MCF 10A (cell line): ENCODE results near the gene CHST10. TPM values are rescaled to one million over a fixed set of nuclear protein-coding genes. Genes with fewer than 3 reads are reported as not detected.

Source experiments
- BruUV-seq: library from RNA; stranded (reverse); fragments of 400-500 nt; replicated peaks from 2 replicates; lab custom pipeline; 2021; lab: Mats Ljungman, UMichigan
- CTCF ChIA-PET: fragments of 300-600 bp; sonication (Branson Sonifier 250); formaldehyde crosslinking; extraction: SDS; loops from one replicate; lab custom pipeline; 2021; ENCODE audit warnings: antibody characterized with exemption, inconsistent platforms; lab: Yijun Ruan, JAX
- POLR2A ChIA-PET: fragments of 300-600, 350-650 bp; sonication (Branson Sonifier 250); formaldehyde crosslinking; extraction: SDS; loops from one replicate; lab custom pipeline; 2020; ENCODE audit warnings: antibody characterized with exemption, inconsistent platforms; lab: Yijun Ruan, JAX
- DNase-seq: peaks from one replicate; pipeline ENCODE4 v3.0.0-alpha.2; 2018; ENCODE audit not compliant: unreplicated experiment
- H3K27ac Mint-ChIP-seq: one replicate; pipeline ENCODE4 v1.8.0; 2022; ENCODE audit warnings: mild to moderate bottlenecking, low read depth, mixed read lengths; ENCODE audit not compliant: unreplicated experiment
- H3K27me3 Mint-ChIP-seq: one replicate; pipeline ENCODE4 v1.8.0; 2022; ENCODE audit warnings: mixed read lengths; ENCODE audit not compliant: insufficient read depth, unreplicated experiment
- H3K36me3 Mint-ChIP-seq: one replicate; pipeline ENCODE4 v1.8.0; 2022; ENCODE audit warnings: mild to moderate bottlenecking, moderate library complexity, mixed read lengths; ENCODE audit not compliant: insufficient read depth, unreplicated experiment
- H3K4me1 Mint-ChIP-seq: one replicate; pipeline ENCODE4 v1.8.0; 2022; ENCODE audit warnings: mixed read lengths; ENCODE audit not compliant: insufficient read depth, unreplicated experiment
- H3K4me3 Mint-ChIP-seq: one replicate; pipeline ENCODE4 v1.8.0; 2022; ENCODE audit warnings: mild to moderate bottlenecking, moderate library complexity, mixed read lengths; ENCODE audit not compliant: unreplicated experiment
- H3K9me3 Mint-ChIP-seq: one replicate; pipeline ENCODE4 v1.8.0; 2022; ENCODE audit warnings: mixed read lengths; ENCODE audit not compliant: unreplicated experiment
- CTCF ChIP-seq: fragments of 200-600 bp; IDR thresholded peaks from one replicate; pipeline ENCODE4 v1.8.0; 2022; ENCODE audit warnings: antibody characterized with exemption, mild to moderate bottlenecking; ENCODE audit not compliant: unreplicated experiment
- intact Hi-C: fragments of 100-400 bp; cut with micrococcal nuclease; formaldehyde crosslinking; loops from 2 replicates; pipeline ENCODE4 v1.14.1; 2022
- total RNA-seq: library from RNA; stranded (reverse); gene quantifications from 2 replicates; pipeline ENCODE4 v1.2.3, GENCODE V29; 2022

Gene CHST10
- total RNA-seq, 1 experiment from 2014 or later = 2.3 TPM

GRCh38 chr2:100397118-100397860 is 20.2 kb downstream of the CHST10 start:
- H3K27me3 Mint-ChIP-seq = no peaks in the 10 kb centered on the region
- DNase-seq = no peak
- TF ChIP-seq CTCF = no peak
- H3K27ac Mint-ChIP-seq = no peak overlapping the region
- no peak overlapping the region for H3K4me3 Mint-ChIP-seq
- intact Hi-C loops = no loop called here
- H3K36me3 Mint-ChIP-seq = peaks cover 7% of the 10 kb centered on the region
- CTCF ChIA-PET = interaction anchor here (1.0 to 1.4 kb wide), 2 partner anchors 16 to 134 kb away, joined by 5 to 6 read pairs; no protein-coding TSS in a partner anchor
- no TSS peak for BruUV-seq
- H3K9me3 Mint-ChIP-seq = no peaks in the 10 kb centered on the region
- no peaks in the 10 kb centered on the region for H3K4me1 Mint-ChIP-seq
- POLR2A ChIA-PET = no interaction called here

GRCh38 chr2:100396483-100396882 is 21.0 kb downstream of the CHST10 start:
- no peaks in the 10 kb centered on the region for H3K27me3 Mint-ChIP-seq
- H3K4me1 Mint-ChIP-seq = no peaks in the 10 kb centered on the region
- H3K9me3 Mint-ChIP-seq = no peaks in the 10 kb centered on the region
- H3K27ac Mint-ChIP-seq = no peak overlapping the region
- CTCF ChIA-PET = no interaction called here
- POLR2A ChIA-PET = interaction anchor here (0.7 kb wide), 1 partner anchor 134 kb away, joined by 3 read pairs; no protein-coding TSS in a partner anchor
- no peak for TF ChIP-seq CTCF
- DNase-seq = no peak
- BruUV-seq = no TSS peak
- H3K36me3 Mint-ChIP-seq = peaks cover 3% of the 10 kb centered on the region
- intact Hi-C loops = no loop called here
- H3K4me3 Mint-ChIP-seq = no peak overlapping the region

- CTCF ChIA-PET = interaction anchor here (0.5 kb wide), 1 partner anchor 821 kb away, joined by 4 read pairs; no protein-coding TSS in a partner anchor
- intact Hi-C loops = no loop called here
- no peak for TF ChIP-seq CTCF
- POLR2A ChIA-PET = interaction anchor here (0.7 kb wide), 1 partner anchor 133 kb away, joined by 3 read pairs; no protein-coding TSS in a partner anchor
- no TSS peak for BruUV-seq
- Mint-ChIP-seq H3K4me3 (no peak overlapping the region), H3K9me3 (no peaks in the 10 kb centered on the region), H3K36me3 (no peaks in the 10 kb centered on the region), H3K27ac (no peak overlapping the region), H3K4me1 (no peaks in the 10 kb centered on the region), H3K27me3 (no peaks in the 10 kb centered on the region)
- DNase-seq = no peak
Measured at GRCh38 chr2:100395532-100396350, 21.7 kb downstream of the CHST10 start.

- Mint-ChIP-seq H3K27ac (no peak overlapping the region), H3K27me3 (no peaks in the 10 kb centered on the region), H3K9me3 (no peaks in the 10 kb centered on the region), H3K4me1 (no peaks in the 10 kb centered on the region), H3K4me3 (no peak overlapping the region), H3K36me3 (no peaks in the 10 kb centered on the region)
- ChIA-PET CTCF (no interaction called here), POLR2A (no interaction called here)
- no peak for DNase-seq
- intact Hi-C loops = no loop called here
- TF ChIP-seq CTCF = no peak
- no TSS peak for BruUV-seq
Measured at GRCh38 chr2:100394111-100394641, 23.3 kb downstream of the CHST10 start.
